ENCODE measurements around the gene JMJD8. TPM values are rescaled to one million over a fixed set of nuclear protein-coding genes. Genes with fewer than 3 reads are reported as not detected.

The JMJD8 gene
- total and polyA plus RNA-seq, 10 of the 15 experiments (the other 5 are each of a cell fraction or from before 2014, with no cell fraction given), result 1.00 to 50.4 (median 30.7) TPM

DNA sequence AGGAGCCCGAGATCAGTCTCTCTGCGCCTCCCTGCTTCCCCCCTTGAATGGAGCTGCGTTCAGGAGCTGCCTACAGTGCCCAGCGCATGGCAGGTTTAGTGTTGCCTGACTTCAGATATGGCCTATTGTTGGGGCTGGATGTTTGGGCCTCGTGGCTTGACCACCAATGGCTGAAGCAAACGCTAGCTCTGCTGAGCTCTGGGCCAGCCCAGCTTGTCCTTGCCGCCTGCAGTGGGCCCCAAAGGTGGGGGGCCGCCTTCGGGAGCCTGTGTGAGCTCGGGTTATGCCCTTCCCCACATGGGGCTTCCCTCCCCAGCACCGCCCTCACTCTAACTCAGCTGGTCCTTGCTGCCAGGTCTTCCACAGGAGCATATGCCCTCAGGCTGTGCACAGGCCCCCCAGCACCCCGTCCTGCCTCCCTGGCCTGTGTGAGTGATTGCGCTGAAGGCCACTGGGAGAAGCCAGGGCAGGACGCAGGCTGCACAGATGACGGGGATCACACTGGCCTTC is 46.0 kb downstream of the JMJD8 start:
- in situ Hi-C loops (cut with MboI), result no loop called here
- TF ChIP-seq POU2F2 (IDR thresholded peaks at IDR 0.05; ENCODE audit: borderline replicate concordance, low read depth, low read length) (no peak), KDM1A (IDR thresholded peaks at IDR 0.05; ENCODE audit: borderline replicate concordance) (no peak), YY1 (IDR thresholded peaks at IDR 0.05; ENCODE audit: low read depth, low read length) (no peak), PAX8 (IDR thresholded peaks at IDR 0.05) (no peak), EED (IDR thresholded peaks at IDR 0.05; ENCODE audit: low read depth) (no peak), NFXL1 (IDR thresholded peaks at IDR 0.05; ENCODE audit: borderline replicate concordance) (no peak), BMI1 (IDR thresholded peaks at IDR 0.05; ENCODE audit: borderline replicate concordance) (no peak)
- TF ChIP-seq, protein P1, sequence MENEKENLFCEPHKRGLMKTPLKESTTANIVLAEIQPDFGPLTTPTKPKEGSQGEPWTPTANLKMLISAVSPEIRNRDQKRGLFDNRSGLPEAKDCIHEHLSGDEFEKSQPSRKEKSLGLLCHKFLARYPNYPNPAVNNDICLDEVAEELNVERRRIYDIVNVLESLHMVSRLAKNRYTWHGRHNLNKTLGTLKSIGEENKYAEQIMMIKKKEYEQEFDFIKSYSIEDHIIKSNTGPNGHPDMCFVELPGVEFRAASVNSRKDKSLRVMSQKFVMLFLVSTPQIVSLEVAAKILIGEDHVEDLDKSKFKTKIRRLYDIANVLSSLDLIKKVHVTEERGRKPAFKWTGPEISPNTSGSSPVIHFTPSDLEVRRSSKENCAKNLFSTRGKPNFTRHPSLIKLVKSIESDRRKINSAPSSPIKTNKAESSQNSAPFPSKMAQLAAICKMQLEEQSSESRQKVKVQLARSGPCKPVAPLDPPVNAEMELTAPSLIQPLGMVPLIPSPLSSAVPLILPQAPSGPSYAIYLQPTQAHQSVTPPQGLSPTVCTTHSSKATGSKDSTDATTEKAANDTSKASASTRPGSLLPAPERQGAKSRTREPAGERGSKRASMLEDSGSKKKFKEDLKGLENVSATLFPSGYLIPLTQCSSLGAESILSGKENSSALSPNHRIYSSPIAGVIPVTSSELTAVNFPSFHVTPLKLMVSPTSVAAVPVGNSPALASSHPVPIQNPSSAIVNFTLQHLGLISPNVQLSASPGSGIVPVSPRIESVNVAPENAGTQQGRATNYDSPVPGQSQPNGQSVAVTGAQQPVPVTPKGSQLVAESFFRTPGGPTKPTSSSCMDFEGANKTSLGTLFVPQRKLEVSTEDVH (IDR thresholded peaks at IDR 0.05; ENCODE audit: low read depth, partially characterized antibody), result no peak
- TF ChIP-seq, protein P2, sequence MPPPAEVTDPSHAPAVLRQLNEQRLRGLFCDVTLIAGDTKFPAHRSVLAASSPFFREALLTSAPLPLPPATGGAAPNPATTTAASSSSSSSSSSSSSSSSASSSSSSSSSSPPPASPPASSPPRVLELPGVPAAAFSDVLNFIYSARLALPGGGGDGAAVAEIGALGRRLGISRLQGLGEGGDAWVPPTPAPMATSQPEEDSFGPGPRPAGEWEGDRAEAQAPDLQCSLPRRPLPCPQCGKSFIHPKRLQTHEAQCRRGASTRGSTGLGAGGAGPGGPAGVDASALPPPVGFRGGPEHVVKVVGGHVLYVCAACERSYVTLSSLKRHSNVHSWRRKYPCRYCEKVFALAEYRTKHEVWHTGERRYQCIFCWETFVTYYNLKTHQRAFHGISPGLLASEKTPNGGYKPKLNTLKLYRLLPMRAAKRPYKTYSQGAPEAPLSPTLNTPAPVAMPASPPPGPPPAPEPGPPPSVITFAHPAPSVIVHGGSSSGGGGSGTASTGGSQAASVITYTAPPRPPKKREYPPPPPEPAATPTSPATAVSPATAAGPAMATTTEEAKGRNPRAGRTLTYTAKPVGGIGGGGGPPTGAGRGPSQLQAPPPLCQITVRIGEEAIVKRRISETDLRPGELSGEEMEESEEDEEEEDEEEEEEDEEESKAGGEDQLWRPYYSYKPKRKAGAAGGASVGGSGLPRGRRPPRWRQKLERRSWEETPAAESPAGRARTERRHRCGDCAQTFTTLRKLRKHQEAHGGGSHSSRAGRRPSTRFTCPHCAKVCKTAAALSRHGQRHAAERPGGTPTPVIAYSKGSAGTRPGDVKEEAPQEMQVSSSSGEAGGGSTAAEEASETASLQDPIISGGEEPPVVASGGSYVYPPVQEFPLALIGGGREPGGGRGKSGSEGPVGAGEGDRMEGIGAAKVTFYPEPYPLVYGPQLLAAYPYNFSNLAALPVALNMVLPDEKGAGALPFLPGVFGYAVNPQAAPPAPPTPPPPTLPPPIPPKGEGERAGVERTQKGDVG (CRISPR knock-in tag; IDR thresholded peaks at IDR 0.05), result no peak
- TF ChIP-seq, protein P3, sequence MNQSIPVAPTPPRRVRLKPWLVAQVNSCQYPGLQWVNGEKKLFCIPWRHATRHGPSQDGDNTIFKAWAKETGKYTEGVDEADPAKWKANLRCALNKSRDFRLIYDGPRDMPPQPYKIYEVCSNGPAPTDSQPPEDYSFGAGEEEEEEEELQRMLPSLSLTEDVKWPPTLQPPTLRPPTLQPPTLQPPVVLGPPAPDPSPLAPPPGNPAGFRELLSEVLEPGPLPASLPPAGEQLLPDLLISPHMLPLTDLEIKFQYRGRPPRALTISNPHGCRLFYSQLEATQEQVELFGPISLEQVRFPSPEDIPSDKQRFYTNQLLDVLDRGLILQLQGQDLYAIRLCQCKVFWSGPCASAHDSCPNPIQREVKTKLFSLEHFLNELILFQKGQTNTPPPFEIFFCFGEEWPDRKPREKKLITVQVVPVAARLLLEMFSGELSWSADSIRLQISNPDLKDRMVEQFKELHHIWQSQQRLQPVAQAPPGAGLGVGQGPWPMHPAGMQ (IDR thresholded peaks at IDR 0.05; ENCODE audit: borderline replicate concordance), result no peak
- TF ChIP-seq, protein P4, sequence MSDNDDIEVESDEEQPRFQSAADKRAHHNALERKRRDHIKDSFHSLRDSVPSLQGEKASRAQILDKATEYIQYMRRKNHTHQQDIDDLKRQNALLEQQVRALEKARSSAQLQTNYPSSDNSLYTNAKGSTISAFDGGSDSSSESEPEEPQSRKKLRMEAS (IDR thresholded peaks at IDR 0.05; ENCODE audit: low read depth, low read length), result no peak
- TF ChIP-seq, protein P5, sequence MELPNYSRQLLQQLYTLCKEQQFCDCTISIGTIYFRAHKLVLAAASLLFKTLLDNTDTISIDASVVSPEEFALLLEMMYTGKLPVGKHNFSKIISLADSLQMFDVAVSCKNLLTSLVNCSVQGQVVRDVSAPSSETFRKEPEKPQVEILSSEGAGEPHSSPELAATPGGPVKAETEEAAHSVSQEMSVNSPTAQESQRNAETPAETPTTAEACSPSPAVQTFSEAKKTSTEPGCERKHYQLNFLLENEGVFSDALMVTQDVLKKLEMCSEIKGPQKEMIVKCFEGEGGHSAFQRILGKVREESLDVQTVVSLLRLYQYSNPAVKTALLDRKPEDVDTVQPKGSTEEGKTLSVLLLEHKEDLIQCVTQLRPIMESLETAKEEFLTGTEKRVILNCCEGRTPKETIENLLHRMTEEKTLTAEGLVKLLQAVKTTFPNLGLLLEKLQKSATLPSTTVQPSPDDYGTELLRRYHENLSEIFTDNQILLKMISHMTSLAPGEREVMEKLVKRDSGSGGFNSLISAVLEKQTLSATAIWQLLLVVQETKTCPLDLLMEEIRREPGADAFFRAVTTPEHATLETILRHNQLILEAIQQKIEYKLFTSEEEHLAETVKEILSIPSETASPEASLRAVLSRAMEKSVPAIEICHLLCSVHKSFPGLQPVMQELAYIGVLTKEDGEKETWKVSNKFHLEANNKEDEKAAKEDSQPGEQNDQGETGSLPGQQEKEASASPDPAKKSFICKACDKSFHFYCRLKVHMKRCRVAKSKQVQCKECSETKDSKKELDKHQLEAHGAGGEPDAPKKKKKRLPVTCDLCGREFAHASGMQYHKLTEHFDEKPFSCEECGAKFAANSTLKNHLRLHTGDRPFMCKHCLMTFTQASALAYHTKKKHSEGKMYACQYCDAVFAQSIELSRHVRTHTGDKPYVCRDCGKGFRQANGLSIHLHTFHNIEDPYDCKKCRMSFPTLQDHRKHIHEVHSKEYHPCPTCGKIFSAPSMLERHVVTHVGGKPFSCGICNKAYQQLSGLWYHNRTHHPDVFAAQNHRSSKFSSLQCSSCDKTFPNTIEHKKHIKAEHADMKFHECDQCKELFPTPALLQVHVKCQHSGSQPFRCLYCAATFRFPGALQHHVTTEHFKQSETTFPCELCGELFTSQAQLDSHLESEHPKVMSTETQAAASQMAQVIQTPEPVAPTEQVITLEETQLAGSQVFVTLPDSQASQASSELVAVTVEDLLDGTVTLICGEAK (IDR thresholded peaks at IDR 0.05; ENCODE audit: borderline replicate concordance), result no peak

More for the DNA sequence above, 46.0 kb downstream of the JMJD8 start:
- intact Hi-C loops (cut with micrococcal nuclease; ENCODE audit: unreplicated experiment), result loop anchor here (5.0 kb wide), 2 partner anchors 44 to 111 kb away; partner anchors contain the start of genes CAPN15, JMJD8 and STUB1
- ChIA-PET CTCF (interaction anchor here (0.5 to 1.4 kb wide), 2 partner anchors 10 to 23 kb away, joined by 3 to 4 read pairs; no protein-coding TSS in a partner anchor), RAD21 (ENCODE audit: unreplicated experiment) (no interaction called here), SMC1A (ENCODE audit: uncharacterized antibody, unreplicated experiment) (no interaction called here), POLR2A (interaction anchor here (0.8 kb wide), 1 partner anchor 8 kb away, joined by 3 read pairs; no protein-coding TSS in a partner anchor)
- H3K4me3 ChIP-seq, result no peak overlapping the region
- H3K4me1 ChIP-seq (ENCODE audit: control insufficient read depth, insufficient read depth, low read length), result peaks cover 13% of the 10 kb centered on the region
- 81% methylated on average over 15 of the region's 15 CpGs for WGBS (ENCODE audit: insufficient coverage, insufficient replicate concordance, low lambda C conversion rate, missing lambda C conversion rate)
- BruUV-seq (replicated peaks), result no TSS peak
- H3K9ac ChIP-seq (ENCODE audit: control insufficient read depth, insufficient read depth, low read length), result no peak overlapping the region
- ATAC-seq (no peak), DNase-seq (ENCODE audit: low read depth, low spot score) (no peak), FAIRE-seq (no peak)
- peaks cover 0 to 4% of the 10 kb centered on the region in 2 experiments; a peak in 3 of 4 replicates for H3K36me3 ChIP-seq (ENCODE audit: control insufficient read depth in 2 of 2, insufficient read depth in 2 of 2, low read length in 1 of 2)
- H4K20me1 ChIP-seq (ENCODE audit: control insufficient read depth, insufficient read depth), result no peaks in the 10 kb centered on the region
- H3K79me2 ChIP-seq (ENCODE audit: control insufficient read depth, insufficient read depth, low read length), result peaks cover 36% of the 10 kb centered on the region
- H3K4me2 ChIP-seq (ENCODE audit: control insufficient read depth, insufficient read depth), result no peak overlapping the region
- no peaks in the 10 kb centered on the region for H3K27me3 ChIP-seq (replicated peaks in 1 of 2; ENCODE audit: control insufficient read depth in 2 of 2, insufficient read depth in 2 of 2, low read length in 1 of 2)
- H3K9me3 ChIP-seq (replicated peaks; ENCODE audit: control insufficient read depth, insufficient read depth, low read length), result no peaks in the 10 kb centered on the region
- no peak overlapping the region for H2AFZ ChIP-seq (ENCODE audit: control insufficient read depth, low read depth, low read length)
- no peak overlapping the region for H3K27ac ChIP-seq (ENCODE audit: control insufficient read depth, insufficient read depth)
